Esophagus muscularis mucosa (tissue), 4 donors: ENCODE data around the gene DNAJC16. TPM values are rescaled to one million over a fixed set of nuclear protein-coding genes. Genes with fewer than 3 reads are reported as not detected.
"Not testable (repeated sequence)": the region's sequence is repeated elsewhere in the genome, so short reads cannot be mapped to it uniquely, and the experiment has no call there.

Experiments used
- DNase-seq: peaks from one replicate; pipeline ENCODE4 v3.0.0-alpha.2; 2017; ENCODE audit errors: extremely low spot score
- H3K27ac ChIP-seq, 4 donors: fragments of 200-600 bp; sonication (generic); replicated peaks in 1 of 4; 1 replicate in 3 of 4; 2 replicates in 1 of 4; pipeline ENCODE4 v1.5.1; 2016 to 2019; ENCODE audit warnings: mild to moderate bottlenecking in 1 of 4
- H3K27me3 ChIP-seq, 4 donors: fragments of 200-600 bp; sonication (generic); one replicate each; pipeline versions ENCODE4 v1.5.1 to v1.6.0; 2016 to 2019
- H3K36me3 ChIP-seq, 4 donors: fragments of 200-600 bp; sonication (generic); one replicate each; pipeline ENCODE4 v1.5.1; 2016 to 2019
- H3K4me1 ChIP-seq, 4 donors: fragments of 200-600 bp; sonication (generic); one replicate each; pipeline ENCODE4 v1.5.1; 2016 to 2019
- H3K4me3 ChIP-seq, 4 donors: fragments of 200-600 bp; sonication (generic); 1 replicate in 2 of 4; 2 replicates in 2 of 4; pipeline ENCODE4 v1.5.1; 2016 to 2019; ENCODE audit warnings: mild to moderate bottlenecking in 4 of 4, moderate library complexity in 1 of 4
- H3K9me3 ChIP-seq, 4 donors: fragments of 200-600 bp; sonication (generic); 1 replicate in 3 of 4; 2 replicates in 1 of 4; pipeline ENCODE4 v1.5.1; 2016 to 2019
- EP300 ChIP-seq: sonication (generic); formaldehyde crosslinking; IDR thresholded peaks from one replicate; pipeline ENCODE4 v1.6.1; 2017; ENCODE audit warnings: antibody characterized with exemption
- POLR2A ChIP-seq: fragments of 450-650 bp; IDR thresholded peaks from one replicate; pipeline ENCODE4 v1.6.1; 2017; ENCODE audit warnings: antibody characterized with exemption, moderate library complexity, mild to moderate bottlenecking, low read depth
- POLR2AphosphoS5 ChIP-seq, 2 donors: sonication (generic); formaldehyde crosslinking; IDR thresholded peaks; one replicate each; pipeline ENCODE4 v1.6.1; 2017; ENCODE audit warnings: antibody characterized with exemption in 2 of 2
- WGBS: methylation state at CpG from one replicate; pipeline ENCODE4 v1.1.5; 2018; 5-methylcytosine and 5-hydroxymethylcytosine counted together
- intact Hi-C: fragments of 100-400 bp; cut with DNase I; formaldehyde crosslinking; loops from one replicate; pipeline ENCODE4 v1.15.1; 2023
- total RNA-seq, 4 donors: library from RNA; depleted of rRNA; stranded (reverse); fragments of >200 nt; gene quantifications; one replicate each; pipeline versions ENCODE4 v1.1.0 to v1.2.1, GENCODE V29; 2016
- TF ChIP-seq, protein P1 (sequence below), 3 experiments: fragments of 200-600 bp in 2 of 3; fragments of 450-650 bp in 1 of 3; sonication (generic) in 2 of 3; IDR thresholded peaks; one replicate each; pipeline ENCODE4 v1.5.1; 2017 to 2019; ENCODE audit warnings: antibody characterized with exemption in 3 of 3, mild to moderate bottlenecking in 2 of 3, moderate library complexity in 1 of 3

DNAJC16 gene
- total RNA-seq, 4 donors from 2014 or later = 12.0 to 13.0 (median 12.4) TPM

DNA sequence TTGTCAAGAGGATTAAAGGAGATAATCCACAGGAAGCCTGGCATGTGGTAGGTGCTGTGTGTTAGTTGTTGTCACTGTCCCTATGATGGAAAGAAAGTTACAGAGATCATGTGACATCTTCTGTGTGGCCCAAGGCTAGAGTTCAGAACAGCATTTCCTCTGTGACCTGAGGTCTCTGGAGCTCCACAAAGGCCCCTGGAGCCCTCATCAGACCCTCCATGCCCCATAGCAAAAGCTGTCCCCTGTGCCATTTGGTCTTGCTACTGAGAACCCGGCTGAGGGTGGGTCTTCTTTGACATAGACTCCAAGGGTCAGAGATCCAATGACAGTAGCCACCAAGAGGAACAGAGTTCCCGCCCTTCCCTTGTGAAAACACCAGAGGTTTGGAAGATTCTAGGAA lies 42.7 kb upstream of the DNAJC16 start:
- intact Hi-C loops = no loop called here
- WGBS = 85% methylated on average over 2 of the region's 2 CpGs
- H3K9me3 ChIP-seq = no peaks in the 10 kb centered on the region
- no peaks in the 10 kb centered on the region for H3K27me3 ChIP-seq
- DNase-seq = no peak
- H3K36me3 ChIP-seq = peaks cover 0 to 12% (median 0%) of the 10 kb centered on the region in 4 donors
- no peak overlapping the region for H3K27ac ChIP-seq
- no peak overlapping the region for H3K4me3 ChIP-seq
- no peak for TF ChIP-seq POLR2AphosphoS5 (IDR thresholded peaks at IDR 0.05)
- TF ChIP-seq, protein P1, sequence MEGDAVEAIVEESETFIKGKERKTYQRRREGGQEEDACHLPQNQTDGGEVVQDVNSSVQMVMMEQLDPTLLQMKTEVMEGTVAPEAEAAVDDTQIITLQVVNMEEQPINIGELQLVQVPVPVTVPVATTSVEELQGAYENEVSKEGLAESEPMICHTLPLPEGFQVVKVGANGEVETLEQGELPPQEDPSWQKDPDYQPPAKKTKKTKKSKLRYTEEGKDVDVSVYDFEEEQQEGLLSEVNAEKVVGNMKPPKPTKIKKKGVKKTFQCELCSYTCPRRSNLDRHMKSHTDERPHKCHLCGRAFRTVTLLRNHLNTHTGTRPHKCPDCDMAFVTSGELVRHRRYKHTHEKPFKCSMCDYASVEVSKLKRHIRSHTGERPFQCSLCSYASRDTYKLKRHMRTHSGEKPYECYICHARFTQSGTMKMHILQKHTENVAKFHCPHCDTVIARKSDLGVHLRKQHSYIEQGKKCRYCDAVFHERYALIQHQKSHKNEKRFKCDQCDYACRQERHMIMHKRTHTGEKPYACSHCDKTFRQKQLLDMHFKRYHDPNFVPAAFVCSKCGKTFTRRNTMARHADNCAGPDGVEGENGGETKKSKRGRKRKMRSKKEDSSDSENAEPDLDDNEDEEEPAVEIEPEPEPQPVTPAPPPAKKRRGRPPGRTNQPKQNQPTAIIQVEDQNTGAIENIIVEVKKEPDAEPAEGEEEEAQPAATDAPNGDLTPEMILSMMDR (IDR thresholded peaks at IDR 0.05) = no peak
- no peak for TF ChIP-seq EP300
- no peak for TF ChIP-seq POLR2A
- peaks cover 0 to 9% (median 9%) of the 10 kb centered on the region in 4 donors for H3K4me1 ChIP-seq

GRCh38 chr1:15484443-15484842 lies 42.2 kb upstream of the DNAJC16 start:
- H3K27ac ChIP-seq, H3K27me3 ChIP-seq, H3K4me3 ChIP-seq, intact Hi-C loops, DNase-seq, H3K9me3 ChIP-seq: not testable (repeated sequence)
- peaks cover 0 to 14% (median 0%) of the 10 kb centered on the region in 4 donors for H3K36me3 ChIP-seq
- 94% methylated on average over 6 of the region's 6 CpGs for WGBS
- peaks cover 0 to 14% (median 13%) of the 10 kb centered on the region in 4 donors for H3K4me1 ChIP-seq

GRCh38 chr1:15485636-15486035 lies 41.0 kb upstream of the DNAJC16 start:
- Histone ChIP-seq H3K27me3 (no peaks in the 10 kb centered on the region), H3K9me3 (no peaks in the 10 kb centered on the region), H3K4me1 (peaks cover 0 to 14% (median 13%) of the 10 kb centered on the region in 4 donors), H3K4me3 (no peak overlapping the region), H3K27ac (no peak overlapping the region), H3K36me3 (peaks cover 0 to 17% (median 0%) of the 10 kb centered on the region in 4 donors)
- intact Hi-C loops = no loop called here
- 96% methylated on average over 6 of the region's 6 CpGs for WGBS
- no peak for TF ChIP-seq EP300
- TF ChIP-seq POLR2A = no peak
- no peak for TF ChIP-seq POLR2AphosphoS5 (IDR thresholded peaks at IDR 0.05)
- TF ChIP-seq, protein P1 (IDR thresholded peaks at IDR 0.05) = no peak
- no peak for DNase-seq

GRCh38 chr1:15486844-15487610 lies 39.6 kb upstream of the DNAJC16 start:
- Histone ChIP-seq H3K4me1 (peaks cover 0 to 14% (median 13%) of the 10 kb centered on the region in 4 donors), H3K36me3 (peaks cover 0 to 26% (median 1%) of the 10 kb centered on the region in 4 donors)
- H3K4me3 ChIP-seq, H3K27me3 ChIP-seq, H3K27ac ChIP-seq, intact Hi-C loops, DNase-seq, H3K9me3 ChIP-seq: not testable (repeated sequence)
- WGBS = 100% methylated on average over 6 of the region's 17 CpGs

GRCh38 chr1:15488371-15488770 lies 38.3 kb upstream of the DNAJC16 start:
- no peak overlapping the region for H3K27ac ChIP-seq
- WGBS = 77% methylated on average over 3 of the region's 3 CpGs
- H3K4me3 ChIP-seq = no peak overlapping the region
- intact Hi-C loops = no loop called here
- DNase-seq = no peak
- no peaks in the 10 kb centered on the region for H3K9me3 ChIP-seq
- TF ChIP-seq POLR2AphosphoS5 (IDR thresholded peaks at IDR 0.05) (no peak), EP300 (no peak), POLR2A (no peak)
- TF ChIP-seq, protein P1 (IDR thresholded peaks at IDR 0.05) = no peak
- peaks cover 4 to 39% (median 9%) of the 10 kb centered on the region in 4 donors for H3K36me3 ChIP-seq
- H3K4me1 ChIP-seq = peaks cover 0 to 14% (median 13%) of the 10 kb centered on the region in 4 donors
- no peaks in the 10 kb centered on the region for H3K27me3 ChIP-seq
